Glomerular endothelial cell (primary cell): ENCODE measurements around the gene KLRG1. TPM values are rescaled to one million over a fixed set of nuclear protein-coding genes. Genes with fewer than 3 reads are reported as not detected.

Experiments used
- DNase-seq: peaks from one replicate; pipeline ENCODE4 v3.0.0-alpha.2; 2011; ENCODE audit warnings: low read depth, low spot score; ENCODE audit errors: extremely low read depth
- total RNA-seq: library from RNA; depleted of rRNA; stranded (reverse); fragments of >200 nt; gene quantifications from 2 replicates; pipeline ENCODE4 v1.2.3, GENCODE V29; 2015

The KLRG1 gene
- total RNA-seq, 1 donor from 2014 or later = 5.5 TPM

GRCh38 chr12:9039397-9039977 lies 50.1 kb downstream of the KLRG1 start:
- no peak for DNase-seq

- DNase-seq = no peak
Measured at GRCh38 chr12:9040484-9041186, 51.3 kb downstream of the KLRG1 start.

GRCh38 chr12:9041321-9041720 lies 52.0 kb downstream of the KLRG1 start:
- no peak for DNase-seq

- no peak for DNase-seq
Measured at GRCh38 chr12:9043766-9044165, 54.4 kb downstream of the KLRG1 start.

GRCh38 chr12:9047105-9047504 lies 57.8 kb downstream of the KLRG1 start:
- no peak for DNase-seq

GRCh38 chr12:9048930-9049329 lies 59.6 kb downstream of the KLRG1 start:
- DNase-seq = no peak

- DNase-seq = peak; percentile 50
Measured at GRCh38 chr12:9049520-9050133, 60.3 kb downstream of the KLRG1 start.

- no peak for DNase-seq
Measured at GRCh38 chr12:9050521-9051157, 61.3 kb downstream of the KLRG1 start.

GRCh38 chr12:9051158-9051550 lies 61.8 kb downstream of the KLRG1 start:
- DNase-seq = no peak

GRCh38 chr12:9052610-9053009 lies 63.3 kb downstream of the KLRG1 start:
- no peak for DNase-seq

Other genes with a start within 250 kb of the KLRG1 start
- not detected in 2 replicates for gene A2ML1, start 166.9 kb upstream of the KLRG1 start, total RNA-seq
- gene PHC1, start 75.0 kb upstream of the KLRG1 start, total RNA-seq = 25.1 and 32.2 TPM in 2 replicates
- 98.5 and 114 TPM in 2 replicates for gene M6PR, start 39.9 kb upstream of the KLRG1 start, total RNA-seq
- 74.4 and 117 TPM in 2 replicates for gene A2M, start 126.4 kb downstream of the KLRG1 start, total RNA-seq
- gene PZP, start 218.8 kb downstream of the KLRG1 start, total RNA-seq = 0.24 and 0.70 TPM in 2 replicates